GM19468 (cell line): Measurements from ENCODE around the gene PLEKHA6.

Experiments
- ATAC-seq: cut with Tn5 transposase; IDR thresholded peaks from one replicate; pipeline ENCODE4 v1.9.1; 2021; ENCODE audit warnings: mild to moderate bottlenecking, moderate library complexity, moderate number of reproducible peaks; ENCODE audit not compliant: unreplicated experiment; ENCODE audit errors: extremely low read depth

The PLEKHA6 gene

DNA sequence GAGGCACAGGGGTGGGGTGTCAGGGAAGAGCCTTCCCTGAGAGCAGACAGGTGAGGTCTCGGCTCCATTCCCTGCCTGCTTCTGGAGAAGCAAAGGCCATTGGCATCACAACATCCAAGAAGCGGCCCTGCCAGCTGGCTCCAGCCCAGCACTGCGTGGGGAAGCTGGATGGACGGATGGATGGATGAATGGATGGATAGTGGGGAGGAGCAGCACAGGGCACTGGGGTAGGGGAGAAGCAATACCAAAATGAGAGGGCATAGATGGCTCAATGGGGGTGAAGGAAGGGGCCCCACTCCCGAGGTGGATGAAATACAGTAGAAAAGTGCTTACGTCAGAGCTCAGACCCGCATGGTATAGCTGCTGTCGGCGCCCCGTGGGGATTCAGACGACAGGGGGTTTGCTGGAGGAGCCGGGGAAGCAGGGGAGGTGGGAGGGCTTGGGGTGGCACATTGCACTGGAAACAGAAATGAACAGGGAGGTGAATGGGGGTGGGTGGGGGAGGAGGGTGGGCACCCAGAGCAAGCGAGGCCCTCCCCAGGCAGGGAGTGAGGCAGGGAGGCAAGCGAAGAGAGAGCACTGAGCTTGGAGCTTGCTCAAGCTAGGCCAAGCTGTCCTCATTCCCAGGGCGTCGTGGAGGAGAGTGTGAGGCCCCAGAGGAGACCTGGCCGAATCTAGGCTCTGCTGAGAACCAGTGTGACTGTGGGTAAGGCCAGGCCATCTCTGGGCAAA is 136.4 kb downstream of the PLEKHA6 start:
- ATAC-seq: no peak

- ATAC-seq: no peak
These were observed 137.0 kb downstream of the PLEKHA6 start for GRCh38 chr1:204222764-204223055.

GRCh38 chr1:204222006-204222763 is 137.5 kb downstream of the PLEKHA6 start:
- ATAC-seq: no peak

DNA sequence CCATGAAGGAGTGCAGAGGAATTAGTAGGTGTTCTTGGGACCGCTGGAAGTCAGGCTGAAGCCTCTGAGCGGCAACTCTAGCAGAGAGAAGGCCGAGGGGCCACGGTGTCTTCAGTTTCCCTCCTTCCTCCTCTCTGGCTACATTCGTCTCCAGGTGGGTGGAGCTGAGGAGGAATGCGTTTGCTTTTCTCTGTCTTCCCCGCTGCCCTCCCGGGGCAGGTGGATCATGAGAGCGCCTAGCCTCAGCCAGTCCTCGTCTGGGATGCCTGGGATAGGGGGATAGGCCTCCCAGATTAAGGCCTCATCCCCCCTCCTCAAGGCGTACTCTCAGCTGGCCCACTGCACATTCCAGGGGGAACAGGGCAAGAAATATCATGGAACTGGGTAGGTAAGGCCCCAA is 138.5 kb downstream of the PLEKHA6 start:
- ATAC-seq: no peak

DNA sequence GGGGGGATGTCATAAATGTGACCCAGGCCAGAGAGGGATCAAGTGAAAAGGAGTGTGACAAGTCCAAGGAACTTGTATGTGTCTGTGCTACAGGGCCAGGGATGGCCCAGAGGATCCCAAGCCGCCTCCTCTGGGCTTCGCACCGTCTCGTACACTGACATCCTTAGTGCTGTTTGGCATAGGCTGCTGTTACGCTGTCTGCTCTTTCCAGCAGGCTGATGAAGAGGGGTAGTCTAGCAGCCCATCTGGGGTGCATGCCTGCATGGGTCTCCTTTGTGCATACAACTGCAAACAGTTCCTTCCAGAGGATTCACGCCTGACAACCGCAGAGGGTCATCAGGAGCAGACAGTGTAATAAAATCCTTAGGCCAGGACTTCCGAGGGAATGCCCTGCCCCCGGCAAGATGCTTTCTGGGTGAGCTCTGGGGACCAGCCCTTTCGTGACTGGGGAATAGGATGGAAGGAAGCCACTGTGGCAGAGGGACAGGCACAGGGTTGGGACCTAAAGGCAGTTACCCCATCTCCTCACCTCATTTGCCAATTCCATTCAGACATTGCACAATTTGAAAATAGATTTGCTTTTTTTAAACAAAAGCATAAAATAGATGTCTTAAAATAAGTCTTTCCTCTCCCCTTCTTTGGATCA is 139.6 kb downstream of the PLEKHA6 start:
- no peak for ATAC-seq

DNA sequence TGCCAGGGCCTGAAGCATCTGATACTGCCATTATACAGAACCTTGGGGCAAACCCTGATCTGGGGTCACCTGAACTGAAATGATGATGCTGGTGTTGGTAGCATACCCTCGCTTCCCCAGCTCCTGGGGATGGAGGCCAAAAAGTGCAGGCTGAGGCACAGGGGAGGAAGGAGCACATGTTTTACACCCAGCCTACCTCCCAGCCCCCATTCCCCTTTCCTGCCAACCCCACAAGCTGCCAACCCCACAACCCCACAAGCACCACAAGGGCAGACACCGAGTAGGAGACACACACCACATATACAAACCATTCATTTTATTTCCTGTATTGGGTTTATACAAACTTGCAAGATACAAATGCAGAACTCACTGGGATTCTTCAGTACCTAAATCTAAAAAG is 141.2 kb downstream of the PLEKHA6 start:
- ATAC-seq: no peak

- ATAC-seq: no peak
These were observed 142.1 kb downstream of the PLEKHA6 start for GRCh38 chr1:204217648-204218000.

GRCh38 chr1:204216880-204217647 is 142.7 kb downstream of the PLEKHA6 start:
- no peak for ATAC-seq

DNA sequence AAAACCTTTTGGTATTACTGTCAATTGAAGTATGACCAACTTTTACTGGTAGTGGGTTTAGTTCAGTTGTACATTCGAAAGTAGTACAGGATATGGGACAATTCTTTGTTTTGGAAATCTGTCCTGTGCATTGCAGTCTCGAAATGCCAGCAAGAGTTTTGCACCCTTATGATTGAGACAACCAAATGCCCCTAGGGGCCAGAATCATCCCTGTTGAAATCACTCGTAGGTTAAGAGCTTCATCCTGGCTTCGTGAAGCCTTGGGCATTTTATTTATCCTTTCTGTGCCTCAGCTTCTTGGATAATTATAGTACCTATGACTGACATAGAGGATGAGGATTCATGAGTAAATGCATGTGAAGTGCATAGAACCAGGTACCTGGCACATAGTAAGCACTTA is 143.5 kb downstream of the PLEKHA6 start:
- ATAC-seq: no peak

DNA sequence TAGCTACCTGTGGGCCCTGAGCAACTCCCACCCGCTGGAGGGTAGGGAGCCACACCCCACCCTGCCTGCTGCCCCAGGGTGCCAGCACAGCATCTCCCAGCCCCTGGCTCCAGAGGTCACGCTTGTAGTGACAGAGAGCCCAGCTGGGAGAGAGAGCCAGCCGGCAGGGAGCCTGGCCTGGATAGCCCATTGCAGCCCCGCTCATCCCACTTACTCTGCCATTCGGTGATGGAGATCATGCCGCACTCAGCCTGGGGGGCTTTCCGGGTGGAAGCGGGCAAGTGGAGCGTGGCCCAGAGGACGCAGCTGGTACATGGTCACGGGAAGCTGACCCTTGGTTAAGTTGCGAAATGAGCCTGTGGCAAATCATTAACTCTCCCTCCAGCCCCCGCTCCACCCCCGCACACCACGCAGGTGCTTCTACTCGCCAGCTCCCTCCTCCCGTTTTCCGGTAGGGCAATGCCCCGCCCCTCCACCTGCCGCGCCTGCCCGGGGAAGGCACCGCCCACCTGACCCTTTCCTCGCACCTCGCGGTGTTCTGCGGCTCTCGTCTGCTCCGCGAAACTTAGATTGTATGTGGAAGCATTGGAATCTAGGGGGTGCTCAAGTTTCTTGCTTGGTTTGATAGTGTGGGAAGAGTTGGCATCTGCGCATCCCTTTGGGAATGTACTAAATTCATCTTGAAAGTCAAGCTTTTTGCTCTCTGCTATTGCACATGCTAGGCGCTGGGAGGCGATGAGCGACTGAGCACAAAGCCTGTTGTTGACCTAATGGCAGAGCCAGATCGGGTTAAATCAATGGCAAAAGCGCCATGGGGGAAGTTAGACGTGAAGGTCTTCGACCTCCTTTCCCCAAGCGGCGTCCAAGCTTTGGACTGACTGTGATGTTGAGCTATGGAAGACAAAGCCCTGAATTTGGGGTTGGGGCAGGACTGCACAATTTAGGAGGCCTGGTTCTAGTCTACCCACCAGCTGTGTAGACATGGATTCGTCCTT is 145.8 kb downstream of the PLEKHA6 start, which contains the start of gene GOLT1A:
Gene GOLT1A, minus strand, starts transcription at position 321 of the 995 bp plus-strand sequence. Its CDS starts 82 bp downstream, at position 239.
- ATAC-seq: no peak

GRCh38 chr1:204212715-204213114 is 147.0 kb downstream of the PLEKHA6 start:
- no peak for ATAC-seq

DNA sequence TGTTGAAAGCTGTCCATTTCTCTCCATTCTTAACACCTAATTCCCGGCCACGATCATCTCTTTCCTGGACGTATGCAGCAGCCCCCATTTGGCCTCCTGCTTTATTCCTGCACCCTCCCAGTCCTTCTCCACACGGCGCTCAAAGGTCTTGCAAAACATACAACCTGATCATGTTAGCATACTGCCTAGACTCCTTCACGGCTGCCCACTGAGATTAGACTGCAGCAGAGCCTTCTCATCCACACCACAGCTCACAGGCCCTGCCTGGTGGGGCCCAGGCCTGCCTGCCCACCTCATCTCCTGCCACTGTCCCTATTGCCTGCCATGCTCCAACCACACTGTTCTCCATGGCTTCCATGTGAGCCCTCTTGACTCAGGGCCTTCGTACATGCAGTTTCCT is 148.7 kb downstream of the PLEKHA6 start:
- no peak for ATAC-seq

GRCh38 chr1:204207136-204207616 is 152.6 kb downstream of the PLEKHA6 start:
- no peak for ATAC-seq

GRCh38 chr1:204206121-204206520 is 153.6 kb downstream of the PLEKHA6 start:
- ATAC-seq: no peak

DNA sequence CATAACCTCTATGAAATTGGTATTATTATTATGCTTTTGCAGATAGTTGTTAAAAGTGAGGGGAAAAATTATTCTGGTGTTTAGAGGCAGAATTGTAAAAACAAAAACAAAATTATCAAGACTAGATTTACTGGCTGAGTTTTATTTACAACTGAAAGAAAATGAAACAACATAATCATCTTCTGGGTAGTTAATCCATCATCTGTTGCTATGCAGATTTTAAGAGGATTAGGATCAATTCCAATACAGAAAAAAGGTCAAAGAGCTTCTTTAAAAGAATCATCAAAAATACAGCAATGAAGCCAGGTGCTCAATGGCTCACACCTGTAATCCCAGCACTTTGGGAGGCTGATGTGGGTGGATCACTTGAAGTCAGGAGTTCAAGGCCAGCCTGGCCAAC is 154.2 kb downstream of the PLEKHA6 start:
- no peak for ATAC-seq

- ATAC-seq: no peak
These were observed 154.8 kb downstream of the PLEKHA6 start for GRCh38 chr1:204204944-204205343.

- ATAC-seq: no peak
These were observed 156.4 kb downstream of the PLEKHA6 start for GRCh38 chr1:204203206-204203767.

- no peak for ATAC-seq
These were observed 157.2 kb downstream of the PLEKHA6 start for GRCh38 chr1:204202481-204202880.
